ENCODE data around the gene SNRNP200. TPM values are rescaled to one million over a fixed set of nuclear protein-coding genes. Genes with fewer than 3 reads are reported as not detected.

SNRNP200 gene
- polyA plus RNA-seq, 2 of the 4 experiments (the other 2 are of a cell fraction), result 118 to 202 TPM

- TF ChIP-seq FOXS1 (CRISPR knock-in tag; IDR thresholded peaks at IDR 0.05), result no peak
- TF ChIP-seq HES2 (IDR thresholded peaks at IDR 0.05), result no peak
- no peaks in the 10 kb centered on the region for H3K9me3 ChIP-seq
- DNase-seq (ENCODE audit: low read depth in 1 of 2, low spot score in 1 of 2) (no peak), ATAC-seq (no peak), FAIRE-seq (no peak)
- POLR2A ChIA-PET, result interaction anchor here (2.1 kb wide), 1 partner anchor 8 kb away, joined by 6 read pairs; the partner anchor contains the start of gene NCAPH
- no peak overlapping the region for H3K4me3 ChIP-seq
- WGBS (ENCODE audit: missing lambda C conversion rate), result 97% methylated on average over 5 of the region's 5 CpGs
- CTCF ChIA-PET, result interaction anchor here (0.9 to 4.1 kb wide), 3 partner anchors 12 to 166 kb away, joined by 3 to 16 read pairs (median 16); no protein-coding TSS in a partner anchor
- H3K4me1 ChIP-seq, result peaks cover 30% of the 10 kb centered on the region
- H3K27ac ChIP-seq, result no peak overlapping the region
- H3K4me2 ChIP-seq, result no peak overlapping the region
Observed at GRCh38 chr2:96344011-96344410, 38.7 kb upstream of the SNRNP200 start.

- 38% methylated on average over 6 of the region's 6 CpGs for WGBS (ENCODE audit: missing lambda C conversion rate)
- DNase-seq (ENCODE audit: low read depth in 1 of 2, low spot score in 1 of 2), result peak; percentile 53 to 56
- ChIA-PET POLR2A (interaction anchor here (1.0 kb wide), 1 partner anchor 21 kb away, joined by 3 read pairs; no protein-coding TSS in a partner anchor), CTCF (interaction anchor here (2.2 kb wide), 1 partner anchor 11 kb away, joined by 4 read pairs; no protein-coding TSS in a partner anchor)
- Histone ChIP-seq H3K4me2 (peak overlapping the region; percentile 53), H3K4me3 (no peak overlapping the region), H3K9me3 (no peaks in the 10 kb centered on the region), H3K27ac (peak overlapping the region in 1 of 2 experiments; percentile 69; a peak in 3 of 6 replicates), H3K4me1 (peaks cover 30% of the 10 kb centered on the region)
- FAIRE-seq, result no peak
- no peak for TF ChIP-seq FOSL2 (IDR thresholded peaks at IDR 0.05)
- peak; percentile 71 for TF ChIP-seq FOSL2 (CRISPR knock-in tag; IDR thresholded peaks at IDR 0.05)
- peak; percentile 68 for TF ChIP-seq MAX (IDR thresholded peaks at IDR 0.05)
- no peak for TF ChIP-seq SREBF2 (IDR thresholded peaks at IDR 0.05)
- TF ChIP-seq, protein P1, sequence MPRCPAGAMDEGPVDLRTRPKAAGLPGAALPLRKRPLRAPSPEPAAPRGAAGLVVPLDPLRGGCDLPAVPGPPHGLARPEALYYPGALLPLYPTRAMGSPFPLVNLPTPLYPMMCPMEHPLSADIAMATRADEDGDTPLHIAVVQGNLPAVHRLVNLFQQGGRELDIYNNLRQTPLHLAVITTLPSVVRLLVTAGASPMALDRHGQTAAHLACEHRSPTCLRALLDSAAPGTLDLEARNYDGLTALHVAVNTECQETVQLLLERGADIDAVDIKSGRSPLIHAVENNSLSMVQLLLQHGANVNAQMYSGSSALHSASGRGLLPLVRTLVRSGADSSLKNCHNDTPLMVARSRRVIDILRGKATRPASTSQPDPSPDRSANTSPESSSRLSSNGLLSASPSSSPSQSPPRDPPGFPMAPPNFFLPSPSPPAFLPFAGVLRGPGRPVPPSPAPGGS (IDR thresholded peaks at IDR 0.05), result no peak
- TF ChIP-seq CHD4 (IDR thresholded peaks at IDR 0.05; ENCODE audit: borderline replicate concordance), result no peak
- TF ChIP-seq GATA3 (IDR thresholded peaks at IDR 0.05; ENCODE audit: borderline replicate concordance), result peak; percentile 54; the same call in 1 of the 2 replicates
- peak; percentile 68 to 83; a peak in 5 of 6 replicates for ATAC-seq
Observed at GRCh38 chr2:96342085-96342484, 36.7 kb upstream of the SNRNP200 start.

DNA sequence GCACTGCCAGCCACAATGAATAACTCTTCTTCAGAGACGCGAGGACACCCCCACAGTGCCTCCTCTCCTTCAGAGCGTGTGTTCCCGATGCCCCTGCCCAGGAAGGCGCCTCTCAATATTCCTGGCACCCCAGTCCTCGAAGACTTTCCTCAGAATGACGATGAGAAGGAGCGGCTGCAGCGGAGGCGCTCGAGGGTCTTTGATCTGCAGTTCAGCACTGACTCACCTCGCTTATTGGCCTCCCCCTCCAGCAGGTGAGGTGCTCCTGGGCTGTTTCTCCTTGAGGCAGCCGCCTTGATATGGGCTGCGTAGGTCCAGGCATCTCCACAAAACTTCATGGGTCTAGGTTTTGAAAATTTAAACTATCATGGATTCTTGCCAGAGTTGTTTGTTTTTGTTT, 36.3 kb upstream of the SNRNP200 start:
- Histone ChIP-seq H3K4me1 (peaks cover 33% of the 10 kb centered on the region), H3K4me3 (no peak overlapping the region), H3K9me3 (no peaks in the 10 kb centered on the region), H3K4me2 (peak overlapping the region; percentile 53), H3K27ac (peak overlapping the region; percentile 4 to 69; a peak in 4 of 6 replicates)
- FAIRE-seq, result no peak
- POLR2A ChIA-PET, result interaction anchor here (1.0 kb wide), 1 partner anchor 21 kb away, joined by 3 read pairs; no protein-coding TSS in a partner anchor
- ATAC-seq, result no peak
- TF ChIP-seq ZC3H11A (IDR thresholded peaks at IDR 0.05) (no peak), SMC3 (IDR thresholded peaks at IDR 0.05) (no peak), HES2 (IDR thresholded peaks at IDR 0.05) (no peak)
- CTCF ChIA-PET, result interaction anchor here (2.2 kb wide), 1 partner anchor 10 kb away, joined by 4 read pairs; no protein-coding TSS in a partner anchor
- 91% methylated on average over 13 of the region's 14 CpGs for WGBS (ENCODE audit: missing lambda C conversion rate)
- no peak for DNase-seq (ENCODE audit: low read depth in 1 of 2, low spot score in 1 of 2)

- ChIA-PET CTCF (interaction anchor here (0.9 to 2.2 kb wide), 6 partner anchors 9 to 348 kb away, joined by 3 to 4 read pairs (median 3); no protein-coding TSS in a partner anchor), POLR2A (interaction anchor here (0.6 kb wide), 1 partner anchor 173 kb away, joined by 3 read pairs; no protein-coding TSS in a partner anchor)
- Histone ChIP-seq H3K9me3 (no peaks in the 10 kb centered on the region), H3K4me1 (peaks cover 37% of the 10 kb centered on the region), H3K4me2 (peak overlapping the region; percentile 53), H3K4me3 (no peak overlapping the region), H3K27ac (peak overlapping the region; percentile 20 to 62; a peak in 2 of 6 replicates)
- no peak for FAIRE-seq
- 73% methylated on average over 9 of the region's 9 CpGs for WGBS (ENCODE audit: missing lambda C conversion rate)
- no peak for DNase-seq (ENCODE audit: low read depth in 1 of 2, low spot score in 1 of 2)
- ATAC-seq, result peak in 1 of 2 experiments; percentile 31; a peak in 3 of 6 replicates
- no peak for TF ChIP-seq FOSB (CRISPR knock-in tag; IDR thresholded peaks at IDR 0.05)
- TF ChIP-seq RFX5 (IDR thresholded peaks at IDR 0.05), result no peak
- TF ChIP-seq CHD4 (IDR thresholded peaks at IDR 0.05; ENCODE audit: borderline replicate concordance), result no peak
- no peak for TF ChIP-seq MAZ (IDR thresholded peaks at IDR 0.05; ENCODE audit: borderline replicate concordance, low read depth, low read length)
- no peak for TF ChIP-seq NR3C1 (IDR thresholded peaks at IDR 0.05)
- TF ChIP-seq, protein P1 (IDR thresholded peaks at IDR 0.05), result no peak
- TF ChIP-seq, protein P2, sequence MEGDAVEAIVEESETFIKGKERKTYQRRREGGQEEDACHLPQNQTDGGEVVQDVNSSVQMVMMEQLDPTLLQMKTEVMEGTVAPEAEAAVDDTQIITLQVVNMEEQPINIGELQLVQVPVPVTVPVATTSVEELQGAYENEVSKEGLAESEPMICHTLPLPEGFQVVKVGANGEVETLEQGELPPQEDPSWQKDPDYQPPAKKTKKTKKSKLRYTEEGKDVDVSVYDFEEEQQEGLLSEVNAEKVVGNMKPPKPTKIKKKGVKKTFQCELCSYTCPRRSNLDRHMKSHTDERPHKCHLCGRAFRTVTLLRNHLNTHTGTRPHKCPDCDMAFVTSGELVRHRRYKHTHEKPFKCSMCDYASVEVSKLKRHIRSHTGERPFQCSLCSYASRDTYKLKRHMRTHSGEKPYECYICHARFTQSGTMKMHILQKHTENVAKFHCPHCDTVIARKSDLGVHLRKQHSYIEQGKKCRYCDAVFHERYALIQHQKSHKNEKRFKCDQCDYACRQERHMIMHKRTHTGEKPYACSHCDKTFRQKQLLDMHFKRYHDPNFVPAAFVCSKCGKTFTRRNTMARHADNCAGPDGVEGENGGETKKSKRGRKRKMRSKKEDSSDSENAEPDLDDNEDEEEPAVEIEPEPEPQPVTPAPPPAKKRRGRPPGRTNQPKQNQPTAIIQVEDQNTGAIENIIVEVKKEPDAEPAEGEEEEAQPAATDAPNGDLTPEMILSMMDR (IDR thresholded peaks at IDR 0.05), result no peak
- no peak for TF ChIP-seq KDM1A (IDR thresholded peaks at IDR 0.05; ENCODE audit: low read depth)
- no peak for TF ChIP-seq NFE2L2 (conservative IDR thresholded peaks at IDR 0.05; ENCODE audit: low read length)
- no peak for TF ChIP-seq EHMT2 (IDR thresholded peaks at IDR 0.05; ENCODE audit: low read depth)
- TF ChIP-seq RNF2 (IDR thresholded peaks at IDR 0.05; ENCODE audit: borderline replicate concordance, low read depth), result no peak
- no peak for TF ChIP-seq RARB (CRISPR knock-in tag; IDR thresholded peaks at IDR 0.05)
- TF ChIP-seq JUNB (IDR thresholded peaks at IDR 0.05), result no peak
Observed at GRCh38 chr2:96340493-96341414, 35.4 kb upstream of the SNRNP200 start.

All from A549 (cell line).